ENCODE measurements around the gene NUP42. TPM values are rescaled to one million over a fixed set of nuclear protein-coding genes. Genes with fewer than 3 reads are reported as not detected.

NUP42 gene
- total and polyA plus RNA-seq, 9 of the 15 experiments (the other 6 are each of a cell fraction or from before 2014, with no cell fraction given), result 41.8 to 86.4 (median 71.2) TPM

DNA sequence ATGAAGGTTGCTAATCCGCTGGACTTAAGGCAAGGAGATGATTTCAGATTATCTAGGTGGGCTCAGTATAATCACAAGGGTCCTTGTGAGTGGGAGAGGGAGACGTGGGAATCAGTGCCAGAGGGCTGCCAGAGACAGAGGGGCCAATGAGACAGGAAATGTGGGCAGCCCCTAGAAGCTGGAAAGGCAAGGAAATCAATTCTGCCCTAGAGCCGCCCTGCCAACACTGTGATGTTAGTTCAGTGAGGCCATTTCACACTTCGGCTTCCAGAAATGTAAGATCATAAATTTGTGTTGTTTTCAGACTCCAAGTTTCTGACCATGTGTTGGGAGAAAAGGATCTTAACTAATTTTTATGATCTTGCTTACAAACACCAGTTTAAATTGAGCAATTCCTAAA is 61.1 kb downstream of the NUP42 start:
- BruUV-seq (replicated peaks), result no TSS peak
- Histone ChIP-seq H3K4me3 (no peak overlapping the region; the same call in 1 of the 2 replicates), H4K20me1 (replicated peaks; ENCODE audit: control insufficient read depth, insufficient read depth, low read length) (no peaks in the 10 kb centered on the region), H2AFZ (ENCODE audit: low read depth, low read length) (peak overlapping the region; percentile 83; the same call in 1 of the 2 replicates), H3K4me2 (ENCODE audit: insufficient read depth, low read length) (no peak overlapping the region), H3K27ac (ENCODE audit: extremely low read depth, low read depth, low read length) (no peak overlapping the region), H3K27me3 (ENCODE audit: control insufficient read depth in 2 of 2, insufficient read depth in 2 of 2, low read length in 2 of 2) (peaks cover 0 to 5% of the 10 kb centered on the region in 2 experiments; a peak in 3 of 5 replicates), H3K79me2 (ENCODE audit: control insufficient read depth, insufficient read depth, low read length) (no peaks in the 10 kb centered on the region), H3K9me1 (ENCODE audit: control insufficient read depth, insufficient read depth, low read length) (no peaks in the 10 kb centered on the region), H3K9ac (ENCODE audit: insufficient read depth in 1 of 2, low read depth in 2 of 2, low read length in 2 of 2) (0 out of 4 replicates have a peak overlapping the region, but pooled peaks of 1 of the 2 experiments have one; percentile 12), H3K4me1 (replicated peaks in 1 of 2; ENCODE audit: control insufficient read depth in 2 of 2, insufficient read depth in 2 of 2, low read length in 2 of 2) (peaks cover 2 to 10% of the 10 kb centered on the region in 2 experiments; a peak in 2 of 5 replicates), H3K36me3 (ENCODE audit: control insufficient read depth, insufficient read depth, low read length) (no peaks in the 10 kb centered on the region), H3K9me3 (replicated peaks; ENCODE audit: control insufficient read depth, insufficient read depth, low read depth, low read length) (no peaks in the 10 kb centered on the region)
- no peak for ATAC-seq
- WGBS (ENCODE audit: insufficient coverage, low coverage, missing lambda C conversion rate), result 67% methylated on average over 4 of the region's 4 CpGs
- no peak for FAIRE-seq
- in situ Hi-C loops (cut with MboI), result no loop called here
- ChIA-PET POLR2A (no interaction called here), CTCF (ENCODE audit: low intra/inter-chr PET ratio) (no interaction called here)
- DNase-seq (ENCODE audit: extremely low read depth in 1 of 4, low spot score in 3 of 4), result no peak
- intact Hi-C loops (cut with micrococcal nuclease), result no loop called here
- TF ChIP-seq, protein P1, sequence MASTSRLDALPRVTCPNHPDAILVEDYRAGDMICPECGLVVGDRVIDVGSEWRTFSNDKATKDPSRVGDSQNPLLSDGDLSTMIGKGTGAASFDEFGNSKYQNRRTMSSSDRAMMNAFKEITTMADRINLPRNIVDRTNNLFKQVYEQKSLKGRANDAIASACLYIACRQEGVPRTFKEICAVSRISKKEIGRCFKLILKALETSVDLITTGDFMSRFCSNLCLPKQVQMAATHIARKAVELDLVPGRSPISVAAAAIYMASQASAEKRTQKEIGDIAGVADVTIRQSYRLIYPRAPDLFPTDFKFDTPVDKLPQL (IDR thresholded peaks at IDR 0.05; ENCODE audit: extremely low read depth, insufficient read length), result no peak
- TF ChIP-seq NRF1 (conservative IDR thresholded peaks at IDR 0.05 in 1 of 2, IDR thresholded peaks at IDR 0.05 in 1 of 2) (no peak), BACH1 (tag; IDR thresholded peaks at IDR 0.05) (no peak), DMBX1 (CRISPR knock-in tag; IDR thresholded peaks at IDR 0.05; ENCODE audit: borderline replicate concordance) (no peak), ADNP (tag; IDR thresholded peaks at IDR 0.05) (no peak), RFX5 (IDR thresholded peaks at IDR 0.05; ENCODE audit: low read depth, low read length) (no peak), RBM22 (IDR thresholded peaks at IDR 0.05; ENCODE audit: low read depth, low read length, poor library complexity, severe bottlenecking) (no peak), NFXL1 (CRISPR knock-in tag; IDR thresholded peaks at IDR 0.05) (no peak), TSC22D4 (tag; IDR thresholded peaks at IDR 0.05) (no peak), CCNT2 (IDR thresholded peaks at IDR 0.05; ENCODE audit: borderline replicate concordance, extremely low read depth, insufficient read length, low read depth, low read length) (no peak), RHOXF2B (CRISPR knock-in tag; conservative IDR thresholded peaks at IDR 0.05) (no peak)
- TF ChIP-seq, protein P2, sequence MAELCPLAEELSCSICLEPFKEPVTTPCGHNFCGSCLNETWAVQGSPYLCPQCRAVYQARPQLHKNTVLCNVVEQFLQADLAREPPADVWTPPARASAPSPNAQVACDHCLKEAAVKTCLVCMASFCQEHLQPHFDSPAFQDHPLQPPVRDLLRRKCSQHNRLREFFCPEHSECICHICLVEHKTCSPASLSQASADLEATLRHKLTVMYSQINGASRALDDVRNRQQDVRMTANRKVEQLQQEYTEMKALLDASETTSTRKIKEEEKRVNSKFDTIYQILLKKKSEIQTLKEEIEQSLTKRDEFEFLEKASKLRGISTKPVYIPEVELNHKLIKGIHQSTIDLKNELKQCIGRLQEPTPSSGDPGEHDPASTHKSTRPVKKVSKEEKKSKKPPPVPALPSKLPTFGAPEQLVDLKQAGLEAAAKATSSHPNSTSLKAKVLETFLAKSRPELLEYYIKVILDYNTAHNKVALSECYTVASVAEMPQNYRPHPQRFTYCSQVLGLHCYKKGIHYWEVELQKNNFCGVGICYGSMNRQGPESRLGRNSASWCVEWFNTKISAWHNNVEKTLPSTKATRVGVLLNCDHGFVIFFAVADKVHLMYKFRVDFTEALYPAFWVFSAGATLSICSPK (IDR thresholded peaks at IDR 0.05; ENCODE audit: borderline replicate concordance), result no peak
- TF ChIP-seq, protein P3, sequence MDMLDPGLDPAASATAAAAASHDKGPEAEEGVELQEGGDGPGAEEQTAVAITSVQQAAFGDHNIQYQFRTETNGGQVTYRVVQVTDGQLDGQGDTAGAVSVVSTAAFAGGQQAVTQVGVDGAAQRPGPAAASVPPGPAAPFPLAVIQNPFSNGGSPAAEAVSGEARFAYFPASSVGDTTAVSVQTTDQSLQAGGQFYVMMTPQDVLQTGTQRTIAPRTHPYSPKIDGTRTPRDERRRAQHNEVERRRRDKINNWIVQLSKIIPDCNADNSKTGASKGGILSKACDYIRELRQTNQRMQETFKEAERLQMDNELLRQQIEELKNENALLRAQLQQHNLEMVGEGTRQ (CRISPR knock-in tag; IDR thresholded peaks at IDR 0.05), result no peak
